ENCODE measurements around the gene PRH2.

GRCh38 chr12:10940389-10940788 is 11.4 kb downstream of the PRH2 start:
- TF ChIP-seq, protein P1, sequence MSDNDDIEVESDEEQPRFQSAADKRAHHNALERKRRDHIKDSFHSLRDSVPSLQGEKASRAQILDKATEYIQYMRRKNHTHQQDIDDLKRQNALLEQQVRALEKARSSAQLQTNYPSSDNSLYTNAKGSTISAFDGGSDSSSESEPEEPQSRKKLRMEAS (IDR thresholded peaks at IDR 0.05; ENCODE audit: low read depth): no peak
- TF ChIP-seq EP300 (IDR thresholded peaks at IDR 0.05; ENCODE audit: borderline replicate concordance in 1 of 2, low read depth in 1 of 2, low read length in 1 of 2) (no peak), USF2 (IDR thresholded peaks at IDR 0.05; ENCODE audit: borderline replicate concordance, low read depth, low read length) (no peak), RAD21 (IDR thresholded peaks at IDR 0.05; ENCODE audit: low read length) (no peak), NFIC (IDR thresholded peaks at IDR 0.05; ENCODE audit: borderline replicate concordance) (no peak), RXRA (IDR thresholded peaks at IDR 0.05; ENCODE audit: borderline replicate concordance, low read depth) (no peak), TEAD4 (IDR thresholded peaks at IDR 0.05; ENCODE audit: borderline replicate concordance, insufficient read depth) (no peak), TAF1 (IDR thresholded peaks at IDR 0.05; ENCODE audit: borderline replicate concordance, low read depth, low read length) (no peak), MXI1 (IDR thresholded peaks at IDR 0.05; ENCODE audit: low read depth, low read length) (no peak), POLR2AphosphoS5 (IDR thresholded peaks at IDR 0.05; ENCODE audit: low read depth, low read length) (no peak), RCOR1 (IDR thresholded peaks at IDR 0.05; ENCODE audit: low read length) (no peak)
- TF ChIP-seq, protein P2, sequence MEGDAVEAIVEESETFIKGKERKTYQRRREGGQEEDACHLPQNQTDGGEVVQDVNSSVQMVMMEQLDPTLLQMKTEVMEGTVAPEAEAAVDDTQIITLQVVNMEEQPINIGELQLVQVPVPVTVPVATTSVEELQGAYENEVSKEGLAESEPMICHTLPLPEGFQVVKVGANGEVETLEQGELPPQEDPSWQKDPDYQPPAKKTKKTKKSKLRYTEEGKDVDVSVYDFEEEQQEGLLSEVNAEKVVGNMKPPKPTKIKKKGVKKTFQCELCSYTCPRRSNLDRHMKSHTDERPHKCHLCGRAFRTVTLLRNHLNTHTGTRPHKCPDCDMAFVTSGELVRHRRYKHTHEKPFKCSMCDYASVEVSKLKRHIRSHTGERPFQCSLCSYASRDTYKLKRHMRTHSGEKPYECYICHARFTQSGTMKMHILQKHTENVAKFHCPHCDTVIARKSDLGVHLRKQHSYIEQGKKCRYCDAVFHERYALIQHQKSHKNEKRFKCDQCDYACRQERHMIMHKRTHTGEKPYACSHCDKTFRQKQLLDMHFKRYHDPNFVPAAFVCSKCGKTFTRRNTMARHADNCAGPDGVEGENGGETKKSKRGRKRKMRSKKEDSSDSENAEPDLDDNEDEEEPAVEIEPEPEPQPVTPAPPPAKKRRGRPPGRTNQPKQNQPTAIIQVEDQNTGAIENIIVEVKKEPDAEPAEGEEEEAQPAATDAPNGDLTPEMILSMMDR (IDR thresholded peaks at IDR 0.05): no peak
- TF ChIP-seq, protein P3, sequence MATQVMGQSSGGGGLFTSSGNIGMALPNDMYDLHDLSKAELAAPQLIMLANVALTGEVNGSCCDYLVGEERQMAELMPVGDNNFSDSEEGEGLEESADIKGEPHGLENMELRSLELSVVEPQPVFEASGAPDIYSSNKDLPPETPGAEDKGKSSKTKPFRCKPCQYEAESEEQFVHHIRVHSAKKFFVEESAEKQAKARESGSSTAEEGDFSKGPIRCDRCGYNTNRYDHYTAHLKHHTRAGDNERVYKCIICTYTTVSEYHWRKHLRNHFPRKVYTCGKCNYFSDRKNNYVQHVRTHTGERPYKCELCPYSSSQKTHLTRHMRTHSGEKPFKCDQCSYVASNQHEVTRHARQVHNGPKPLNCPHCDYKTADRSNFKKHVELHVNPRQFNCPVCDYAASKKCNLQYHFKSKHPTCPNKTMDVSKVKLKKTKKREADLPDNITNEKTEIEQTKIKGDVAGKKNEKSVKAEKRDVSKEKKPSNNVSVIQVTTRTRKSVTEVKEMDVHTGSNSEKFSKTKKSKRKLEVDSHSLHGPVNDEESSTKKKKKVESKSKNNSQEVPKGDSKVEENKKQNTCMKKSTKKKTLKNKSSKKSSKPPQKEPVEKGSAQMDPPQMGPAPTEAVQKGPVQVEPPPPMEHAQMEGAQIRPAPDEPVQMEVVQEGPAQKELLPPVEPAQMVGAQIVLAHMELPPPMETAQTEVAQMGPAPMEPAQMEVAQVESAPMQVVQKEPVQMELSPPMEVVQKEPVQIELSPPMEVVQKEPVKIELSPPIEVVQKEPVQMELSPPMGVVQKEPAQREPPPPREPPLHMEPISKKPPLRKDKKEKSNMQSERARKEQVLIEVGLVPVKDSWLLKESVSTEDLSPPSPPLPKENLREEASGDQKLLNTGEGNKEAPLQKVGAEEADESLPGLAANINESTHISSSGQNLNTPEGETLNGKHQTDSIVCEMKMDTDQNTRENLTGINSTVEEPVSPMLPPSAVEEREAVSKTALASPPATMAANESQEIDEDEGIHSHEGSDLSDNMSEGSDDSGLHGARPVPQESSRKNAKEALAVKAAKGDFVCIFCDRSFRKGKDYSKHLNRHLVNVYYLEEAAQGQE (IDR thresholded peaks at IDR 0.05; ENCODE audit: low read depth, low read length): no peak

All from SK-N-SH (cell line).